ENCODE measurements around the gene DPP9.
"Not testable (repeated sequence)": the region's sequence is repeated elsewhere in the genome, so short reads cannot be mapped to it uniquely, and the experiment has no call there.

GRCh38 chr19:4715178-4715528 lies 8.5 kb downstream of the DPP9 start:
- TF ChIP-seq, protein P1, sequence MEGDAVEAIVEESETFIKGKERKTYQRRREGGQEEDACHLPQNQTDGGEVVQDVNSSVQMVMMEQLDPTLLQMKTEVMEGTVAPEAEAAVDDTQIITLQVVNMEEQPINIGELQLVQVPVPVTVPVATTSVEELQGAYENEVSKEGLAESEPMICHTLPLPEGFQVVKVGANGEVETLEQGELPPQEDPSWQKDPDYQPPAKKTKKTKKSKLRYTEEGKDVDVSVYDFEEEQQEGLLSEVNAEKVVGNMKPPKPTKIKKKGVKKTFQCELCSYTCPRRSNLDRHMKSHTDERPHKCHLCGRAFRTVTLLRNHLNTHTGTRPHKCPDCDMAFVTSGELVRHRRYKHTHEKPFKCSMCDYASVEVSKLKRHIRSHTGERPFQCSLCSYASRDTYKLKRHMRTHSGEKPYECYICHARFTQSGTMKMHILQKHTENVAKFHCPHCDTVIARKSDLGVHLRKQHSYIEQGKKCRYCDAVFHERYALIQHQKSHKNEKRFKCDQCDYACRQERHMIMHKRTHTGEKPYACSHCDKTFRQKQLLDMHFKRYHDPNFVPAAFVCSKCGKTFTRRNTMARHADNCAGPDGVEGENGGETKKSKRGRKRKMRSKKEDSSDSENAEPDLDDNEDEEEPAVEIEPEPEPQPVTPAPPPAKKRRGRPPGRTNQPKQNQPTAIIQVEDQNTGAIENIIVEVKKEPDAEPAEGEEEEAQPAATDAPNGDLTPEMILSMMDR (IDR thresholded peaks at IDR 0.05), result not testable (repeated sequence)
- TF ChIP-seq EP300, POLR2AphosphoS5, POLR2A (IDR thresholded peaks at IDR 0.05): not testable (repeated sequence)

Data from gastroesophageal sphincter (tissue), 3 donors.